GM21381 (cell line): ENCODE measurements around the gene PRG3.

Experiments
- ATAC-seq: cut with Tn5 transposase; IDR thresholded peaks from one replicate; pipeline ENCODE4 v1.9.1; 2021; ENCODE audit warnings: mild to moderate bottlenecking, moderate library complexity; ENCODE audit not compliant: unreplicated experiment

PRG3 gene

DNA sequence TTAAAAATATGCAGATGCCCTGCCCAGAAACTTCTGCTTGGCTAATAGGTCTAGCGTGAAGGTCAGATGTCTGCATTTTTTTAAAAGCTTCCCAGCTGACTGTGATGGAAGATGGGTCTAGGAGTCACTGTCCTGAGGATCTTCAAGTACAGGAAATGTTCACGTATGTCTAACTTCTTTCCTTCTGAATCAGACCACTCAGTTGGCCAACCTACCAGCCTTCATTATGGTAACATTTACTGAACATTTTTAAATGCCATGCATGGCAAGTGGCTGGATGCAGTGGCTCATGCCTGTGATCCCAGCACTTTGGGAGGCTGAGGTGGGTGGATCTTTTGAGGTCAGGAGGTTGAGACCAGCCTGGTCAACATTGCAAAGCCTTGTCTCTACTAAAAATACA lies 10.6 kb upstream of the PRG3 start:
- ATAC-seq: no peak

DNA sequence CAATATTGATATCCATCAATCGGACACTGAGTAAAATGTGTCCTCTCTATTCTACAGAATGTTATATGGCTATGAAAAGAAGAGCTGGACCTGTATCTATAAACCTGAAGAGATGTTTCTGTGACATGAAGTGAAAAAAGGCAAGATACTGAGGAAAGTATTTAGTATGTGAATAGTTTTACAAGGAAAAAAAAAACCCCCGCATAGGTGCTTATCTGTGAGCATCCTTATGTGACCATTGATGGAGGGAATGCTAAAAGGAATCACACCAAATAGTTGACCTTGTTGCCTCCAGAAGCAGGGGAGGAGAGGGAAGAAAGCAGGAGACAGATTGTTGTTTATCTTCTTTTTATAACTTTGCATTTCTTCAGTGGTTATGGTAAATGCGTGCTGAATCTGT lies 10.2 kb upstream of the PRG3 start:
- no peak for ATAC-seq

DNA sequence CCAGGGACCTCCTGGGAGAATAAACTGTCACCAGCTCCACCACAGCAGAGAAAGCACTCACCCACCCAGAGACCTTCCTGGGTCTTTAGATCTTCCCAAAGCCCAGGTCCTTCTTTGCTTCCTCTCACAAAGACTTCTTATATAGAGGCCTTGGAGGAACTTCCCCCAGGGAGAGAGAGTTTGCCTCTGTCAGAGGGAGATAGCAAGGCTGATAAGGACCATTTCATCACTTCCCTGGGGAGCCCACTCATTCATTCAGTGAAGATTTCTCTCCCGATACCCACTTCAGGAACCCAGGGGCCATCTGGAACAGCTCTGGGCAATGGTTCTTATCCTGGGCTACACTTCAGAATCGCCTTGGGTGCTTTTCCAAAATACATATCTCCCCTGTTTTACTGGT lies 9.6 kb upstream of the PRG3 start, which contains the start of gene PRG2:
Gene PRG2 (minus strand): TSS at position 116 of the 400 bp plus-strand sequence. CDS start 706 bp downstream, outside the sequence.
- ATAC-seq: no peak

DNA sequence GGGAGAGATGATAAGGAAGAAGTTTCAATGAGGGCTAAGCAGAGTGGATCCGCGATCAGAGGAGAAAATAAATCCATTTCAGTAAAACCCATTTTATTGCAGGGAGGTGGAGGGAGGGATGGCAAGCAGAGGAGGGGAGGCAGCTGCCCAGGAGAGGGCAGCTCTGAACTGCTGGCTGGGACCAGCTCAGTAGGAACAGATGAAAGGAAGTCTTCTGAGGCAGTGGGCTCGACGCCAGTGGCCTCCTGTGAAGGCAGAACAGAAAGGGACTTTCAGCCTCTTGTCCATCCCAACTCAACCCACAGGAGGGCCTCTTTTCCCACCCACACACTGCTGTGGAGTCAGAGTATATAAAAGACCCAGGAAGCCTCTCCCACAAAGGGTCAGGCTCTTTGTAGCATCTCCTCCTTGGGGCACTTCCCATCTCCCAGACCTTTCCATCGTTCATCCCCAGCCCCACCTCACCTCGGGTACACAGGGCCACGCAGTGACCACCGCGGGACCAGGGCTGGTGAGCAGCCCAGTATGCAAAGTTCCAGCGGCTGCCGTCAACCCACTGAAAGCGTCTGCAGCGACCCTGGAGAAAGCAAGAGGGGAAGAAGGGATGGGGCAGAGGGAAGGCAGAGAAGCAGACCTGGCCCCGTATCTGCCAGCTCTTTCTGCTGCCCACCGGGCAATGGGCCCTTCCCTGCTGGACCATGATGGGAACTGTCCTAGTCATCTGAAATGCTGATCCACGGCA lies 6.5 kb upstream of the PRG3 start:
- ATAC-seq: no peak

DNA sequence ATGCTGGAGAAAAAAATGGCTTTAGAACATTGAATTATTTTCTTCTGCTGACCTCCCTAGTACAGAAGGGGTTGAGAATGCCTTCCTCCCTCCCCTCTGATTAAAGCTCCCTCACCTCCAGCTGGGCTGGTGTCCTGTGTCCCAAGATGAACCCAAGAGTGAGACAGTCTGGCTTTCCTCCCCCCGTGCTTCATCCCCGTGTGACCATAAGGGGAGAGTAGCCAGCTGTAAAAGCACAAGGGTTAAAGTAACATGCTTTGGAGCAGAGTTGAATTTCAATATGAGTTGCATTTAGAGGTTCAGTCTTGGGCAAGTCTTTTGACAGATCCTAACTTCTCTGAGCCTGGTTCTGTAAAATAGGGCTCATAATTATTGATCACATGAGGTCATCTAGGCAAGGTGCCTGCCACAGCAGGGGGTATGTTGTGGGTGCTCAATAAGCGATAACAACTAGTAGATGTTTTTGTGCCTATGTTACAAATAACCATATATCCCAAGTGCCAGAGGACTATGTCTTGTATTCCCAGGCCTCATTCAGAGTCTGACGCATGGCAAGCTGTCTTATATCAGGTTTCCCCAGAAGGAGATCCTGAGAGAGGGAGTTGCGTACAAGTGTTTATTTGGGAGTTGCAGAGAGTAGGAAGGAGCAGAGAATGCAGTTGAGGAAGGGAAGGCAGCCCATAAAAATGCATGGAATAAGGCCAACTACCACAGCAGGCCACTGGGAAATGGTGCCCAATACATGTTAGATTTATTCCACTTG lies 5.4 kb upstream of the PRG3 start:
- no peak for ATAC-seq

DNA sequence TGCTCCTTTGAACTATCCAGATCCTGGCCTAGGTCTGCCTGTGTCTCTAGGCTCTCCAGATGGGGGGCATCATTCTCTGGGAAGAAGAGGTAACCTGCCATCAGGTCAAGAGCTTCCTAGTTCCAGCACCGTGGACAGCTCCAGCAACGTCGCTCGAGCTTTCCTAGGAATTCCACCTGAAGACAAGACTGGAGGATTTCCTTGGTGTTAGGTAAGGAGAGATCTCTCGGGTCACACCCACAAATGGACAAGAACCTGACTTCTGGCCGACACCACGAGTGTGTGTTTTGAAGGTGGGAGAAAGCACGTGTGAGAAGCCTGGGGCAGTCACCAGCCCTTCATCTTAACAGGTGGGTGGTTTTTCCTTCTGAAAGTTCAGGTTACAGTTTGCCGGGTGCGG lies 1.2 kb downstream of the PRG3 start:
- ATAC-seq: no peak

DNA sequence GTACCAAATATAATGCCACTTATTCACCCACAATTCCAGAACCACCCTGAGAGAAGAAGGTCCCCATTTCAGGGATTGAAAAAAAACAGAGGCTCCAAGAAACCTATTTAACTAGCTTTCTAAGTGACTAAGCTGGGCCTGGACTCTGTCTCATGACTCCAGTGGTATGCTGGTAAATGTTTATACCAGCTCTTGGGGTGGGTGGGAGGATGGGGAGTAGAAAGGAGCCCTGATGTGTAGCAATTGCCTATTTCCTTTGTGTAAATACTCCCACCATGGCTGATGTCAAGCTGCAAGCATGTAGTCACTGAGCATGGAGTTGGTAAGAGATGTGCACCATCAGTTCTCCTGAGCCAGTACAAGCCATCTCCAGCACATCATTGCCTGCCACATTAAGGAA lies 2.8 kb downstream of the PRG3 start:
- no peak for ATAC-seq

DNA sequence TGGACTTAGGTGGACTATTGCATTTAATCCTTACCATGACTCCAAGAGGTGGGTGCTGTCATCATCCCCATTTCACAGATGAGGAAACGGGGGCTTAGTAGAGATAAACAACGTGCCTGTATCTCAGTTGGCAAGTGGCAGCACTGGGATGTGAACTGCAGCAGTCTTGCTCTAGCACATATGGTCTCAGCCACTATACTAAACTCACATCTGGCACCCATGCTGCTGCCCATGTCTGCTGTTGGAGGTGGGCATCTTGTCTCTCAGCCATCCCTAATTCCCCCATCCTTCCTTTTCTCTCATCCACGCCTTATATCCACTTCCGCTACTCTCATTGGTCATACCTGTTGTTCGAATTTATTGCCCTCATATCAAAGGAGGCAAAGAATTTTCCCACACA lies 3.8 kb downstream of the PRG3 start:
- no peak for ATAC-seq

DNA sequence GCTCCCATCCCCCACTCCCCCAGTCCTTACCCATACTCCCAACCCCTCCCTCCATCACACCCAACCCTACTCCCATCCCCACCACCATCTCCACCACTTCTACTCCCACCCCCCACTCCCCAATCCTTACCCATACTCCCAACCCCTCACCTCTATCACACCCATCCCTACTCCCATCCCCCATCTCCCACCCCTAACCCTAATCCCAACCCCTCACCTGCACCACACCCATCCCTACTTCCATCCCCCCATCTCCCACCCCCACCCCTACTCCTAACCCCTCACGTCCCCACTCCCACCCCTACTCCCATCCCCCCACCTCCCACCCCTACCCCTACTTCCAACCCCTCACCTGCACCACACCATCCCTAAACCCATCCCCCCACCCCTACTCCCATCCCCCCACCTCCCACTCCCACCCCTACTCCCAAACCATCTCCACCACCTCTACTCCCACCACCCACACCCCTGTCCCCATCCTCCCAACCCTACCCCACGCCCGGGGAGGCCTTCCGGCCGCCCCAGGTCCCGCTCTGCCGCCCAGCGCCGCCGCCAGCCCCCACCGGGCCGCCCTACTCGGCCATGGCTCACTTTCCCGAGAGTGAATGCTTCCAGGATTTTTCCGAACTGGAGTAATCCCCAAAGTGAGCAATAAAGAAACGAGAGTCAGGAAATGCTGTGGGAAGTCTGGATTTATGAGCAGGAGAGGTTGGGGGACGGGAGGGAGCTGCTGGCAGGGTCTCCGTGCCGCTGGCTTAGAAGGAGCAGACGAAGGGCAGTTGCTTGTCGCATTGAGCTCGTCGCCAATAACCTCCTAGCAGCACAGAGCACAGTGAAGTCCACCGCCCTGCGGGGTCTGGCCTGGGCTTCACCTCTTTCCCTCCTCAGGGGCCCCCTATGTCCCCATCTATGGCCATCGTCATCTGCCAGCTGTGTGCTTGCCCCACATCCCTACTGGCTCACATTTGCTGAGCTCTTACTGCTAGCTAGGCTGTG lies 4.6 kb downstream of the PRG3 start:
- ATAC-seq: no peak

DNA sequence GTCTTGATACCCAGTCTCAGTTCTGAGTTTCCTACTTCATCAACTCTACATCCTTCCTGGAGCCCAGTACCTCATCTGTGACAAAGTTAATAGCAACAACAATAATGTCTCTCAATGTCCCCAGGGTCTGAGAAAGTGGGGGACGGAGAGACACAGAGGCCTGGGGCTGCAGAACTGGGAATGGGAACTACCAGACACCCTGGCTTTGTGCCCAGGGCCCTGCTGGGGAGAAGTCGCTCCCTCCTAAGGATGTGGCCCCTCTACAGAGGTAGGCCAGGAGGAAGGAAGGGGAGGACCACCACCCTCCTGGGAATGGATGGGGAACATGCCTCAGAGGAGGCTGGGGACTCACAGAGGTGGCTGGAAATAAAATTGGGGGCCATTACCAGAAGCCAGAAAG lies 5.5 kb downstream of the PRG3 start:
- ATAC-seq: no peak

DNA sequence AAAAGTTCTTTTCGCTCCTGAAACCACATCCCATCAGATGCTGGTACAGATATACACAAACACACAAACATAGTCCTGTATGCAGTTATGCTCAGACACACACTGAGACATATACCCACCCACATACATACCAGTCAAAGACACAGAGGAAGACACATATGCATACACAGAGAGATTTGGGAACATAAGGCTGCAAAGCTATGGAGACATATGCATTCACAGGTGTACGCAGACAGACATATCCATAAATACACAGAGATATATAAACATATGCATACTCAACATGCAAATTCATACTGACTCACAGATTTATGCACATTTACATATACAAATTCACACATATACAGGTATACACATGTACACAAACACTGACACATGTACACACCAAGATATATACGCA lies 6.0 kb downstream of the PRG3 start:
- no peak for ATAC-seq

DNA sequence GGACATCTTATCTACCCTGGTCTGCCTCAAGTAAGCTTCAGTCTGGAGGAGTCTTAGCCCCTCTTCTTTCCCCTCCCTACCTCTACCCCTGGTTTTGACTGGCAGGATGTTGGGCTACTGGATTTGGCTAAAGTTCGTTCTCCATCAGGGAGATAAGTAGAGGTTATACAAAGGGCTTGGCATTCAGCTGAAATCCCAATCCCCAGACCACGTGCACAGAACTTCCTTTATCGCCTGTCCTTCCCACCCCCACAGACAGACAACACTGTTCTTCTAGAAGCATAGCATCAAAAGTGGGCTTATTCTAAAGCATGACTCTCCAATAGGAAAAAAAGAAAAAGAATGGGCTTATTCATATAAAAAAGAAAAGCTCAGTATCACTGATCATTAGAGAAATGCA lies 7.8 kb downstream of the PRG3 start:
- ATAC-seq: no peak

DNA sequence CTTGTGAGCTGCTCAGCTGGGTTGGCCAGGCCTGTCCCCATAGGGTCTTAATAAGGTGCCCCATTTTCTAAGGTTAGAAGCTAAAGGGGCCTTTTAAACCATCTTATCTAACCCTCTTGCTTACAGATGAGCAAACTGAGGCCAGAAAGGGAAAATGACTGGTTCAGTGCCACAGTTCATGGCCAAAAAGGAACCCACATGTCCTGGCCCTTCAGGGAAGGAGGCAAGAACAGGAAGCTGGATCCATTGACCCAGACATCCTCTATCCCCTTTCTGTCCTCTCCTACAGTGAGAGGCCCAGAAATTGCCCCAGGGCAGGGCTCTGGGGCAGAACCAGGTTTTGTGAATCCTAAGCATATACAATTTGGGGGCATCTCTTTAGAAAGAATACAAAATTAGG lies 10.0 kb downstream of the PRG3 start:
- ATAC-seq: no peak

DNA sequence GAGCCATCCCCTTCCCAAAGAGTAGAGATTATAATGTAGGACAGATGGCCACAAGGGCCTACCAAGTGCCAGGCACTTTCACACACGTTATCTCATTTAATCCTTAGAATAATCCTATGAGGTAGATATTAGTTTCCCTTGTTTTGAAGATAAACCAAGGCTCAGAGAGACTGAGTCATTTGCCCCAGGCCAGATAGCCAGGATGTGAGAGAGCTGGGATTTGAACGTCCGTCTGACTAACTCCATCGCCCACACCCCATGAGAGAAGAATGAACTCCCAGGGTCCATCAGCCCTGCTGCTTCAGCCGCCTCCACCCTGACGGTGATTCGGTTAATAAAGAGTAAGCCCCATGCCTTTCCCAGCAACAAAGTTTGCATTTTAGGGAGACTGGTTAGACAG lies 10.7 kb downstream of the PRG3 start:
- no peak for ATAC-seq

DNA sequence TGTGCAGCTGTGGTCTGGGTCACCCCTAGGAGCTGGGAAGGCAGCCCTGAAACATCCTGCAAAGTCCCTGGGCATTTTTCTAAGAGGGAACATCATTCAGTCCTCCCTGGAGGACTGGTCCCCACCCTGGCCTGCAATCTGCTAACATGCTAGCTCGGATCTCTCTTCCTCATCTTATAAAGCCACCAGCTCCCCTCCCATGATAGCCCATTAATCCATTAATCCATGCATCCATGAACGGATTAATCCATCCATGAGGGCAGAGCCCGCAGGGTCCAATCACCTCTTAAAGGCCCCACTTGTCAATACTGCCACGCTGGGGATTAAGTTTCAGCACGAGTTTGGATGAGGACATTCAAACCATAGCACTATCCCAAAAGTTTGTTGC lies 12.1 kb downstream of the PRG3 start:
- ATAC-seq: no peak

DNA sequence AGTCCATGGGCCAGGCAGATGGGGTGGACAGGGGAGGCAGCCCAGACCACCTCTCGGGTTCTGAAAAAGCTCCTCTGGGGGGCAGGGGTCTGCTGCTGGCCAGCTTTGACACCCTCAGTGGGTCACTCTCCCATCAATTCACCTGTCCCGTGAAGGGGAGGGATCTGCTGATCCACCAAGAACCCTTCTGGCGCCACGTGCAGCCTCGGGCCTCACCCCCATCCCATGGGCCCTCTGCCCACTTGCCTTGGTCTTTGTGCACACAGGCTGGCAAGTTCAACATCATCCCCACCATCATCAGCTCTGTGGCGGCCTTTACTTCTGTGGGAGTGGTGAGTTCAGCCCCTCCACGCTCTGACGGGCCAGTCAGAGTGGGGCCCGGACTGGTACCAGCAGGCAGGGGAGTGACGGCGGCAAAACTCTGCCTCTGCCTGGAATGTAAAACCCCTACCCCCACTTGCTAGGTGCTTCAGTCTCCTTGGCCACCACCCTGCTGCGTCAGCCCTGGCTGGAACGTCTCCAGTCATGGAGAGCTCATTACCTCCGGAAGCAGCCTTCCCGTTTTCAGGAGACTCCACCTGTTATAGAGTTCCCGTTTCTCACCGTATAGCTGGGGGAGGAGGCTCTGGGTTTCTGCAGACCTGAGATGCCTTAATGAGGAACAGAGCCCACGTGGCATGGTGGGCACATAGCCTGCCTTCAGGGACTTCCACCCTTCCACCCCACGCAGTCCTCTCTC lies 12.7 kb downstream of the PRG3 start:
- no peak for ATAC-seq

DNA sequence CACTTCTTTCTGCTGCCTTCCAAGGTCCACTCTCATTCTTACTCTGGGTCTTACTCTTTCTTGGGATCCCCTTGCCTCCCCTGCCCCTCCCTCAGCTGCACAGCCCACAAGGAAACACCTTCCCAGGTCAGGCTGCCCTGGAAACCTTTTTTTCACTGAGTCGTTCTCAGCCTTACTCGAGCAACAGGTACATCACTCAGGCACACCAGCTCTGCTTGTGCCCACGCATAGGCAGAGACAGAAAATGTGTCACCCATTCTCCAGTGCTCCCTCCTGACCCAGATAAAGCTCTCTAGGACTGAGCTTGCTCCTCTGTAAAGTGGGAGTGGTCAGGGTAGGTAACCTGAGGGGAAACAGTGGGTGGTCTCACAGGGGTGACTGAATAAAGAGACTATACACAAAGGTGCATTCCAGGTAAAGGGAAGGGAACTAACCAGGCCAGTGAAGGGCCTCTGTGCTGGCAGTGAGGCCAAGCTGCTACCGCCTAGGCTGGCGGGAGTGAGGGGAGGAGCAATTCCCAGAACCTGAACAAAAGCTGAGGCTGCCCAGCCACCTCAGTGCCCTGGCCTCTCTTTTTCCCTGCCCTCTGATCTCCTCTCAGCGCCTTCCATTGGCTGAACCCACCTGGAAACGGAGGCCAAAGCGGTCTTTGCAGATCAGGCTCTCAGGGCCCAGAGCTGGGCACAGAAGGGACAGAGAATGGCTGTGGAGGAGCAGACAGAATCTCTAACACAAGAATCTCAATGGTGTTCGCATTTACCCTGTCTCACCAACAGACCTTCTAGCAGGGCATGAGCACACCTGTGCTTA lies 15.9 kb downstream of the PRG3 start:
- ATAC-seq: no peak

DNA sequence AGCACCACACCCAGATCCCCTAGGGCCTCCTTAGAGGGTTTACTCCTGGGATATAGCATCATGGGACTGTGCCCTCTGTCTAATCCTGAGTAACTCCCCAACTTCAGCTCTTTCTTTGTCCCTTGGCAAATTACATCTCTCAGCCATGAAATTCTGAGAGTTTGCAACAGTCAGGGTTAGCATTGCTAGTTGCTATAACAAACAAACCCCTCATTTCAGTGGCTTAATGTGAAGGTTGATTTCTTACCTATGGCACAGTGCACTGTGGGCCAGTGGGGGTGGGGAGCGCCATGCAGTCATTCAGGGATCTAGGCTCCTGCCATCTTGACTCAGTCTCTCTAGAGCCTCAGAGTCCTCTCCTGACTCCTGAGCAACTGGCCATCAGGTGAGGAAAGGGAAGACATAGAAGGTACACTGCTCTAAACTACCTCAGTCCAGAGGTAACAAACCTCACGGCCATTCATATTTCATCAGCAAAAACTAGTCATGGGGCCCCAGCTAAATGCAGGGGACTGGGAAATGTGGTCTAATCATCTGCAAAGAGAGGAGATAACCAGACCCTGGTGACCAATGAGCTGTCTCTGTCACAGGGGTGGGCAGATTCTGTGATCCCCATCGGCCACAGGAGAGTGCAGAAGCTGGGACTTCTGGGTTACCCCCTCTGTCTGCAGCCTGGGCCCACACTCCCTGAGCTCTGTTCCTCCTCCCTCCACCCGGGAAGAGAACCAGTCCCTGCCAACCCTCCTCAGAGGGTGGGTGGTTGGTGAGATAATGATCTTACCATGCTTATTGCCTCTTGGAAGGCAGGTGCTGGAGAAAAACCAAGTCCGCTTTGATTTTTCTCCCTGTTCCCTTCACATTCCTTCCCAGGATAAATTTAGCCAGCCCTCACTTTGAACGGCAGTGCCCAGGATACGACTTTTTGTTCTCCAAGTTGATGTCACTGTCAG lies 17.5 kb downstream of the PRG3 start:
- no peak for ATAC-seq

DNA sequence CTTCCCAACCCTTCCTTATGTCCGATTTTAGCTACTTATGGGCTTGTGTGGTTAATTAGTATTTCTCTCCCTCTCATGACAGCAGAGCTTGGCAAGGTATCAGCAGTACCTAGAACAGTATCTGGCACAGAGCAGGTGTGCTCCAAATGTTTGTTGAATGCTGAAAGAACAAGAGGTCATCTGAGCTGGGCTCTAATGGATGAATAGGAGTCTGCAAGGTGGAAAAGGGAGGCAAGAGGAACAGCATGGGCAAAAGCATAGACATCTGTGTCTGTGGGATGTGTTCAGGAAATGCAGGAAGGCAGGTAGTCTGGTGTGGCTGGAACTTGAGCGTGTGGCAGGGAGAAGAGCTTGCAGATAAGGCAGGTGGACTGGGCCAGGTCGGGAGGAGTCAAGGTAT lies 19.0 kb downstream of the PRG3 start:
- no peak for ATAC-seq
